HG03159 (cell line): Measurements from ENCODE around the gene VILL.

Experiments
- ATAC-seq: cut with Tn5 transposase; IDR thresholded peaks from one replicate; pipeline ENCODE4 v1.9.1; 2021; ENCODE audit warnings: mild to moderate bottlenecking, moderate library complexity; ENCODE audit not compliant: unreplicated experiment

The VILL gene

DNA sequence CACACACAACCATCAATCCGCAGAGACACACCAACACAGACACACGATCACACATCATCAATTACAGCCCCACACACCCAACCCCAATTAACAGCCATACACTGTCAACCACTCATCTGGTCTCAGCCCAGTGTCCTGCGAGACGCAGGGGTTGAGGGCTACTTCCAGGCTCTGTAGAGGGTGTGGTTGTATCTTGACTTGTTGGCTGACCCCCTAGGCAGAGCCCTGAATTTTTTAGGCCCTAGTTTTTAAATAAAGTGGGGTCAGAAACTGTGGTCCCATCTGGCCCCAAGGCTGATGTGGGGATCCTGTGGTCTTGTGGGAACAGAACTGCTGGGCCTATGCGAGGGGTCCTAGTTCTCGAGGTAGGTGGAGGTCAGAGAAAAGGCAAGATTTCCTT, 9.2 kb downstream of the VILL start:
- no peak for ATAC-seq

DNA sequence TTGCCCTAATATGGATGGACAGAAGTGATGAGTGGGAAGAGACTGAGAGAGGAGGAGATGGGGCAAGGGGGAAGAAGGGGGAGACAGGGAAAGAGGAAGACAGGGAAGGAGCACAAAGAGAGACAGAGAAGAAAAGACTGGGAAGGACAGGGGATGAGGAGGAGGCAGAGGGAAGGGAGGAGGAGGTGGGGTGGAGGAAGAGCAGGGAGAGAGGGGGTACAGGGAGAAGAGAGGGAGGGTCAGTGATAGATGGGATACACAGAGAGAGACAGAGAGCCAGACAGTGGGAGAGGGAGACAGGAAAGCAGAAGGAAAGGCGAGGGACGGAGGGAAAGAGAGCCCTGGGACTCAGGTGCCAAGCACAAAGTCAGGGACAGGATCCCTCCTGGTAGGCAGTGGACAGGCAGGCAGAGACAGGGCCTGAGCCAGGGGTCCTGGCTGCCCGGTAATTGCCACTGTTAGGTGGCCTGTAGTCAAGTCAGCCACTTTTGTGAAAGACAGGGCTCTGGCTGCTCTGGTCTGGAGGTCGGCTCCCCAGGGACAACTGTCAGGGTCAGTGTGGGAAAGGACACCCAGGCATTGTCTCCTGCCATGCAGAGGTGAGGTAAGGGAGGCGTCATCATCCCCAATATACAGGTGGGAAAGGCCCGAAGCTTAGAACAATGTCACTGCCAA, 9.8 kb downstream of the VILL start:
- no peak for ATAC-seq

DNA sequence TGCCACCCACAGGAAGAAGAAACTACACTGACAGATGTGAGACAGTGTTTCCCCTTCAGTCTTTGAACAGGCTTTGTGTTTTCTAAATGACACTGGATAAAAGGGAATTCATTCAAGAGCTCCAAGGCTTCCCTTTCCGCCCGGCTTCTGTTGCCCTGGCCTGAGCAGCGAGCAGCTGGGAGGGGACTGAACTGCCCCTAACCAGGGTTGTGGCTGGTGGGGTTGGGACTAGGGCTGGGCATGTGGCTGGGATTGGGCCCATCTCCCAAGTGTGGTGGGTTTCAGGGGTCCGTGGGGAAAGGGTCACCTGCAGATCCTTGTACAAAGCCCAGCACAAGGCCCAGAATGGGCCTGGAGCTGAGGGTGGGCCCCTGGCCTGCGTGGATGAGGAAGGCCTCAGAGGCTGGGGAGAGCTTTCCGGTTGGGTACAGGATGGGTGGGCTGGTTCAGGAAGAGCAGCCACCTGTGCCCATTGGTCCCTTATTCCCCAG, 10.4 kb downstream of the VILL start:
- ATAC-seq = no peak

DNA sequence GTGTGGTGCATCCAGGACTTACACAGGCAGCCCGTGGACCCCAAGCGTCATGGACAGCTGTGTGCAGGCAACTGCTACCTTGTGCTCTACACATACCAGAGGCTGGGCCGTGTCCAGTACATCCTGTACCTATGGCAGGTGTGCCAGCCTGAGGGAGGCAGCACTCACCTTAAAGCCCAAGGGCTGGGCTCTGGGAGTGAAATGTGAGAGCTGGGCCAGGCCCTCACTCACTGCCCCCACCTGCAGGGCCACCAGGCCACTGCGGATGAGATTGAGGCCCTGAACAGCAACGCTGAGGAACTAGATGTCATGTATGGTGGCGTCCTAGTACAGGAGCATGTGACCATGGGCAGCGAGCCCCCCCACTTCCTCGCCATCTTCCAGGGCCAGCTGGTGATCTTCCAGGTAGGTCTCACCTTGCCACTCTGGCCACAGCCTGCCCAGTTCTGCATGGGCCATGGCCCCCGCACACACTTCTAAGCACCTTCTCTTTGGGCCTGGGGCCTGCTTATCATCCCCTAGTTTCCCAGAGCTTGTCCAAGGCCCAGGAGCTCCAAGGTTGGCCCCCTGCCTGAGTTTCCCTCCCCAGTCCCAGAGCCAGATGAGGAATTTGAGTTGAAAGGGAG, 11.0 kb downstream of the VILL start:
- ATAC-seq = no peak

DNA sequence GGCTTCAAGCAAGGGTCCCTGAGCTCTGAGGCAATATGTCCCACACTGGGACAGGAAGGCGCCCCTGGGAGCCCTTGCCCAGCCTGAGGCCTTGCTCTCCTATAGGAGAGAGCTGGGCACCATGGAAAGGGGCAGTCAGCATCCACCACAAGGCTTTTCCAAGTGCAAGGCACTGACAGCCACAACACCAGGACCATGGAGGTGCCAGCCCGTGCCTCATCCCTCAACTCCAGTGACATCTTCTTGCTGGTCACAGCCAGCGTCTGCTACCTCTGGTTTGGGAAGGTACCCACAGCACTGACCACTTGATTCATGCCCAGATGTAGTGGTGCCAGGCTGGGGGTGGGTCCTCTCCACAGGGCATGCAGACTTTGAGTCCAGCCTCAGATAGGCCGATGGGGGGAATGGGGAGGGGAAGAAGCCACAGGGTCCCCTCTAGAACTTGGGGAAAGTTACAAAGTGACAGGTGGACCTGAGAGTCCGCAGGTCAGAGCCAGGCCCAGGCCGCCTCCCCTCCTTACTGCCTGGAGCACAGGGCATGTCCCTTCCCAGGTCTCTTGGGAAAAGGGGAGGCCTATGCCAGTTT, 11.8 kb downstream of the VILL start:
- ATAC-seq = no peak

DNA sequence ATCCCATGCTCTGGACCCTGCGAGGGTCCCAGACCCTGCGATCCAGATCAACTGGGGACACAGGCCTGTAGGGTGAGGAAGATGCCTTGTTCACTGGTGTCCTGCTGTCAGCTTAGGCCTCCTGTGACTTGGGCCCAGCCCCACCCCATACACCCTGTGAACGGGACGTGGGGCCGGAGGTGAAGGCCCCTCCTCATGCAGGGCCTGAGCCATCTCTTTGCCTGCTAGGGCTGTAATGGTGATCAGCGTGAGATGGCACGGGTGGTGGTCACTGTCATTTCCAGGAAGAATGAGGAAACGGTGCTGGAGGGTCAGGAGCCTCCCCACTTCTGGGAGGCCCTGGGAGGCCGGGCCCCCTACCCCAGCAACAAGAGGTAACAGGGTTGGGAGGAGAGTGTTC, 12.4 kb downstream of the VILL start:
- no peak for ATAC-seq

DNA sequence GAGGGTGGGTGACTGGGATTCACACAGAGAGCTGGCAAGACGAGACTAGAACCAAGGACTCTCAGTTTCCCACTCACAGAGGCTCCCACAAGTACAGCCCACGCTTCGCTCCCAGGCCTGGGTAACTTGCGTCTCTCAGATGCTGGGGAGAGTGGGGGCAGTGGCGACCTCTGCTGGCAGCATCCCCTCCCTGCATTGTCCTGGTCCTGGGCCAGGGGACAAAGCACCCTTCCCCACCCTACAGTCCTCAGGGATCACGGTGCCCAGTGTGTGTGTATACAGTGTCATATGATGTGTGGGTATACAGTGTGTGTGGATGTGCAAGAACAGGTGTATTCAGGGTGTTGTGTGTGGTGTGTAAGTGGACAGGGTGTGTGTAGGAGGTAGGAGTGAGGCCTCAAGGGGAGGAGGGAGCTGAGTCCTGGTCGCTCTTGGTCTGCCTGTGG, 12.8 kb downstream of the VILL start:
- ATAC-seq = no peak

DNA sequence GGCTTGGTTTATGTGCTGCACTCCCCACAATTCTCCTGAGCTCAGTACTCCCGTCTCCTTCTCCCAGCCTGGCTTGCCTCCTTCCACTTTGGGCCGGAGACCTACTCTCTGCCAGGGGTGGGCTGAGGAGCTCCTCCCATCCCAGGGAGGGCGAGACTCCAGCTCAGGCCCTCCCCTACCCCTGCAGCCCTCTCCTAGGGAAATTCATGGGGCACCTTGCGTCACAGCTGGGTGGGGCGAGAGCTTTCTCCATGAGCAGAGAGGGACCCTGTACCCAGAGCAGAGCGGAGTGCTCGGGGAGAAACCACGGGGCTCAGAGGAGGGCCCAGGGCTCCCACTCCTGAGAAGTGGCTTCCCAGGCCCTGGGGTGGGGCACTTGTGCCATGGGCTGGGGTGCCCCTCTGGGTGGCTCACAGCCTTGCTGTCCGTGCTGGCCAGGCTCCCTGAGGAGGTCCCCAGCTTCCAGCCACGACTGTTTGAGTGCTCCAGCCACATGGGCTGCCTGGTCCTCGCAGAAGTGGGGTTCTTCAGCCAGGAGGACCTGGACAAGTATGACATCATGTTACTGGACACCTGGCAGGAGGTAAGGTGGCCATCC, 13.3 kb downstream of the VILL start:
- ATAC-seq = no peak

DNA sequence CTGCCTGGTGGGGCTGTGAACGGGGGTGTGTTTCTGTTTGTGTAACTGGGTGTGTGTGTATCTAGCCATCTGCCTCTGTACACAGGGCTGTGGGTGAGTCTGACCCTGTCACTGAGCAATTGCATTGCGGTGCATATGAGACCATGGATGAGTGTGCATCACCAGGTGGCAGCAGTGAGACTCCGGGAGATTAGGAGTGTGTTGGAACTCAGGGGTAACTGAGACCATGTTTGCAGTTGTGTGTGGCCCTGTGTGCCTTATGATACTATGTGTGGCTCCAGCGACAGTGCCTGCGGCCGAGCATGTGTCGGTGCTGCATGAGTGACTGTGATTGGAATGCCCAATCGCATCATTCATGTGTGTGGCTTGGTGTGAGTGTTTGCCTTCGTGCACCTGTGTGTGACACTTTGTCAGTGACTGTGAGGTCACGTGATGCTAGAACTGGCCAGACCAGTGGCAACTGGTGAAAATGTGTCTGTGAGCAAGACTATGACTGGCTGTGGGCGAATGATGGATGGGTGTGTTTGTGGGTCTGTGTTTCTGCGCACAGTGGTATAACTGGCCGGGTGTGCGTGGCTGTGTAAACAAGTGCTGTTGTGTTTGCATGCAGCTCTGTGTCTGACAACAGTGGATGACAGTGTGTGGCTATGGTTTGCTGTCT, 14.0 kb downstream of the VILL start:
- ATAC-seq = no peak

DNA sequence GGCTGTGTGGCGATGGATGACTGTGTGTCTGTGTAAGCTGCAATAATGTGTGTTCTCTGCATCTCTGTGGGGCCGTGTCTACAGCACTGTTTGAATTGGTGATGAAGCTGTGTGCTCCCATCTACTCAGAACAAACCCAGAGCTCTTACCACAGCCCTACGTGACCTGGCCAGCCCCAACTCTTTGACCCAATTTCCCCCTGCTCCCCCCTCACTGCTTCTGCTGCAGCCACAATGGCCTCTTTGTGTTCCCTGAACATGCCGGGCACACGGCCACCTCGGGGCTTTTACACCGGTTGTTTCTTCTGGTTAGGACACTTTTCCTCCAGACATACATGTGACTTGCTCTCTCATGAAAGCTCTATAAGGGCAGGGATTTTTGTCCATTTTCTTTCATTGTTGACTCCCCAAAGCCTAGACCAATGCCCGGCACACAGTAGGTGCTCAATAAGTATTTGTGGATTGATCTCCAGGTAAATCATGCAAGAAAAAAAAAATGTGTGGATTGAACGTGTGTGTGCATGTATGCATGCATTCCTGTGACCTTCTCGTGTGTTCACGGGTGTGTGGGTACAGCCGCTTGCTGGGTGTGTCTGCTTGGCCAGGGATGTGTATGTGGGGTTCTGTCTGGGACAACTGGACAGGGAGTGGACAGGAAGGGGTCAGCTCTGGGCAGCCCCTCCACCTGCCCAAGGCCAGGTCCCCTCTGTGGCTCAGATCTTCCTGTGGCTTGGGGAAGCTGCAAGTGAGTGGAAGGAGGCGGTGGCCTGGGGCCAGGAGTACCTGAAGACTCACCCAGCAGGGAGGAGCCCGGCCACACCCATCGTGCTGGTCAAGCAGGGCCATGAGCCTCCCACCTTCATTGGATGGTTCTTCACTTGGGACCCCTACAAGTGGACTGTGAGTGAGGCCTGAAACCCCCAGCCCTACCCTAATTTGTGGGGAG, 14.8 kb downstream of the VILL start:
- no peak for ATAC-seq

DNA sequence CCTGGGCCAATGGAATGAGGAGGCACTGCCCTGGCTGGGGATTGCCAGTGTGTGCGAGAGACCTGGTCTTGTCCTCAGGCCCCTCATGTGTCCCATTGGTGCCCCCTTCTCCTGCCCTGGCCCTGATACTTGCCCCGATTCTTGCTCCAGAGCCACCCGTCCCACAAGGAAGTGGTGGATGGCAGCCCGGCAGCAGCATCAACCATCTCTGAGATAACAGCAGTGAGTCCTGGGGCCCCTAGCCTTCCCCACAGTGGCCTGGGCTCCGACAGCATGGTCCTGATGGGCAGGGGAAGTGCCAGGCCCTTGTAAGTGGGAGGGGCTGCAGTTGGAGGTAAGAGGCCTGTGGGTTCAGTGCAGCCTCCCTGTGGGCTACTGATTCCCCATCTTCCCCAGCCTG, 15.4 kb downstream of the VILL start:
- no peak for ATAC-seq

DNA sequence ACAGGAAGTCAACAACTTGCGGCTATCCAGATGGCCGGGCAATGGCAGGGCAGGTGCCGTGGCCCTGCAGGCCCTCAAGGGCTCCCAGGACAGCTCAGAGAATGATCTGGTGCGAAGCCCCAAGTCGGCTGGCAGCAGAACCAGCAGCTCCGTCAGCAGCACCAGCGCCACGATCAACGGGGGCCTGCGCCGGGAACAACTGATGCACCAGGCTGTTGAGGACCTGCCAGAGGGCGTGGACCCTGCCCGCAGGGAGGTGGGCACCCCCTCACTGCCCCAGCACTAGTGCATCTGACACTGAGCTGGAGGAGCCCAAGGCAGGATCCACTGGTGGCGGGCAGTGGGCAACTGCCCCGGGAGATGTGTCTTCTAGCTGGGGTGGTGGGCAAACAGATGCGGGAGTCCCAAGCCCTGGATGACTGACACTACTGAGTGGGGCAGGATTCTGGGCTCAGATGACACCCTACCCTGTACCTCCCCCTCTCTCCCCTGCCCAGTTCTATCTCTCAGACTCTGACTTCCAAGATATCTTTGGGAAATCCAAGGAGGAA, 15.9 kb downstream of the VILL start:
- no peak for ATAC-seq

DNA sequence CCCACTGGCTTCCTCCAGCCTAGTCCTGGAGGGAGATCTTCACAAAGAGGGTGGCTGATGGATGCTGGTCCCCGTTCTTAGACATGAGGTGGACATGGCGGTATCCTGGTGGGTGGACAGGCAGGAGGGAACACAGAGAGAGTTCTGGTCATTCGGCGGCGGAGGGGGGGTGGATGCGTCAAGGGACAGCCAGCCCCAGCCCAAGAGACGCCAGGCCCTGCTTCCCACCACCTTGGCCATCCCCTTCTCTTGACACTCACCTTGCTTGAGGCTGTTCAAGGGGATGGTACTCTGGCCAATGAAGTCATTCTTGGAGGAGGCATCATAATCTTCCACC, 17.1 kb downstream of the VILL start:
- no peak for ATAC-seq

DNA sequence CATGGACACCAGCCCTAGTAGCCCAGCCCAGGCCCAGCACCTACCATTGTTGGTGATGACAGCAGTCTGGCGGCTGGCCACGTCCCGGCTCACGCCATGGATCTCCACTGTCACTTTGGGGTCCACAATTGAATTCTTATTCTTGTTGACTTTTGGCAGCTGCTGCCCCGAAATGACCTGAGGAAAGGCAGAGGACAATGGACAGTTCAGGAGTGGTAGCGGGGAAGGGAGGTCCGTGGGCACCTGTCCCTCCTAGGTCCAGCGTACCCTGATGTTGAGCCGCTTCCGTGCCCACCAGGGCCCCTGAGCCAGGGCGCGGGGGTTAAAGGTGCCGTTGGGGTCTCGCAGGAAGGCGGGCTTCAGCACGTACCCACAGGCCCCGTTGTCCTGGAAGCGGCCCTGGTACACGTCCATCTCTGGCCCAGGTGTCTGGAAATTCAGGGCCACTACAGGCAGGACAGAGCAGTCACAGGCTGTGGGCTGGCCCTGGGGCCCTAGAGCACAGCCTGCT, 17.7 kb downstream of the VILL start:
- no peak for ATAC-seq

DNA sequence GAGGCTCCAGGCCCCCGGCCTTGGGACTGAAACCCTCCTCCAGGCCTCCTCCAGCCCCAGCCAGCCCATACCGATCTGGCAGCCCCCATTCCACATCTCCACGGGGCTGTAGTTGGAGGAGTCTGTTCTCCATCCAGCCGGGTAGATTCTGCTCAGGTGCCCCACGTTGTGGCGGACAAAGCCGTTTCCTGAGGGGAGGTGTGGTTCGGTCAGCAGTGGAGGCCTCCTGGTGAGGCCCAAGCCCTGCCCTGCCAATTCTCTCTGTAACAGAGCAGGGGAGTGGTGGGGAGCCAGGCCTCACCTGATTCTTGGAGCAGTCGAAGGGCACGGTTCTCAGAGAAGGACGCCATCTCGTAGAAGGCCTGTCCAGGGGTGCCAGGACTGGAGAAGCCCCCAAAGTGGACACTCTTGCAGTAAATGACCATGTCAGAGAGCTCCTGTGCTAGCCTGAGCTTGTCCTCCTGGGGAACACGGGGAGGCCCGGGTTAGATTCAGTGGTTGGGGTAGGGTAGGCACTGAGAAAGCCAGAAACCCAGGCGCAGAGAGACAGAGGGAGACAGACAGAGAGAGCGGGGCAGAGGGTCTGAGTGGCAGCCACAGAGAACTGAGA, 18.5 kb downstream of the VILL start:
- ATAC-seq = no peak

DNA sequence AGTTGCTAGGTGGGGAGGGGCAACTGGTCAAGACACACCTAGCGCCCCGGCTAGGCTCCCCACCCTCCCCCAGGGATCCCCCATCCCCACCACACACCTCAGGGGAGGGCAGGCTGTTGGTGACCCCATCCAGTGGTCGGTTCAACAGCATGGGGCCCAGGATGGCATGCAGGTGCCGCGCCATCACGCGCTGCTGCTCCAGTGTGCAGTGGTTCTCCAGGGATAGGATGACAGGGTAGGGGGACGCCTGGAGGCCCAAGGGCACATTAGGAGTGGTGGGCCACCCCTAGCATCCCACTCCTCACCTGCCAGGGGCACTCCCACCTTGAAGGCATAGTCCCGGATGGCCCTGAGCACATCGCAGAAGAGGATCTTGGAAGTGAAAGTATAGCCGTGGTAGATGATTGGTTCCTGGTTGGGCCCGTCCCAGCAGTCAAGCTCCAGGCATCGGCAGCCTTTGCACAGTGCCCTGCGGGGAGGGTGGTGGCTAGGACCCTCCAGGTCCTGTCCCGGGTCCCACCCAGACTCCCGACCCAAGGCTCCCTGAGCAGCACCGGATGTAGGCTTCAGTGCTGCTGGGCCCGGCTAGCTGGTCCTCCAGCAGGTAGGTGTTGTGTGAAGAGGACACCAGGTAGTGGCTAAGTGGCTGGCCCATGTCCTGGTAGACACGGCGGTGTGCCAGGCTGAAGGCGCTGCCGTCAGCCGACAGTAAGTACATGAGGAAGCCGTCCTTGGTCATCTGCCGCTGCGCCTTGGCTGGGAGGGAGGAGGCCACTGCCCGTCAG, 19.4 kb downstream of the VILL start:
- no peak for ATAC-seq

DNA sequence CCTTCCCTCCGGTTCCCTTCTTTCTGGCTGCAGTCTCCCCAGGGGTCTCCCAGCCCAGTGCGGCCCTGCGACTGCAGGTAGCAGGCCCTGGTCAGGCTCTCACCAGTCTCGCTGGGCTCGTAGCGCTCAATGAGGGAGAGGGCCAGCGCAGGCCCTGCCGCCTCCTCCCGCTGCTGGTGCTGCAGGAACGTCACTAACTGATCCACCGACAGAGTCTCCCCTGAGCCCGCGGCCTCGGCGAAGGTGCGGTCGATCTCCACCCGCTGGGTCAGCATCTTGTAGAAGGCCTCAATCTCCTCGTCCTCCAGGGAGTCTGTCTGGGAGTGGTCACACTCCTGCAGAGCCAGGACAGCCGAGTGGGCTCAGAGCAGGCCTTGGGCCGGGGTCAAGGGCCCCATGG, 20.5 kb downstream of the VILL start:
- ATAC-seq = no peak

DNA sequence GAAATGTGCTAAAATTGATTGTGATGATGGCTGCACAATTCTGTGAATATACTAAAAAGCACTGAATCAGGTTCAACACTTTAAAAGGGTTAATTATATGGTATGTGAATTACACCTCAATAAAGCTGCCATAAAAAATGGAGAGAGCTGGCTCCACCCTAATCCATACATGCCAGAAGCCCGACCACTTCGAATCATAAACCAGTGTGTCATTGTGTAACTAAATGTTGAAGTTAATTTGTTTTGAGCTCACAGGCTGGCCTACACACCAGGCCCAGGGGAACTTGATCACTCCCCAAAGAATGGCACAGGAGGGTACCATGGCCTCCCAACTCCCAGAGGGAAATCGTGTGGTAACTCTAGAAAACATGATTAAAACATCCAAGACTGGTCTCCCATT, 24.9 kb downstream of the VILL start:
- ATAC-seq = no peak

DNA sequence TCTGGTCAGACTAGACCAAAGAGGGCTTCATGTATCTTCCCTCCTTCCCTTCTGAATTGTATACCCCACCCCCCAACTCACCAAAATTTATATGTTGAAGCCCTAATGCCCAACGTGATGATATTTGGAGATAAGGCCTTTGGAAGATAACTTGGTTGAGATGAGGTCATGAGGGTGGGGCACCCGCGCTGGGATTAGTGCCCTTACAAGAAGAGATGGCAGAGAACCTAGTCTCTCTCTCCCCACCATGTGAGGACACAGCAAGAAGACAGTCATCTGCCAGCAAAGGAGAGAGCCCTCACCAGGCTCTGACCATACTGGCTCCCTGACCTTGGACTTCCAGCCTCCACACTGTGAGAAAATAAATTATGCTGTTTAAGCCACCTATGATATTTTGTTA, 25.4 kb downstream of the VILL start:
- no peak for ATAC-seq
